Activated CD4-positive, alpha-beta memory T cell treated with anti-CD3 and anti-CD28 coated beads, Interleukin-2, amount 10 ng/mL, durations not matched to agents 7 days and 5 days (primary cell): Measurements from ENCODE around the gene KIAA0513. TPM values are rescaled to one million over a fixed set of nuclear protein-coding genes. Genes with fewer than 3 reads are reported as not detected.

ENCODE experiments used
- CTCF ChIA-PET: fragments of 350-600 bp; sonication (Branson Sonifier 250); formaldehyde crosslinking; loops from one replicate; lab custom pipeline; 2021; ENCODE audit warnings: antibody characterized with exemption, inconsistent platforms; lab: Charles Lee
- POLR2A ChIA-PET: fragments of 350-600 bp; sonication (Branson Sonifier 250); formaldehyde crosslinking; loops from one replicate; lab custom pipeline; 2021; ENCODE audit warnings: antibody characterized with exemption; lab: Charles Lee
- DNase-seq: peaks from one replicate; pipeline ENCODE4 v3.0.0-alpha.2; 2020
- H3K27ac Mint-ChIP-seq: one replicate; pipeline ENCODE4 v1.8.0; 2021; ENCODE audit warnings: mild to moderate bottlenecking, mixed read lengths
- H3K27me3 Mint-ChIP-seq: one replicate; pipeline ENCODE4 v1.8.0; 2021; ENCODE audit warnings: mixed read lengths
- H3K36me3 Mint-ChIP-seq: one replicate; pipeline ENCODE4 v1.8.0; 2021; ENCODE audit warnings: low read depth, mixed read lengths
- H3K4me1 Mint-ChIP-seq: one replicate; pipeline ENCODE4 v1.8.0; 2021; ENCODE audit warnings: mixed read lengths
- H3K4me3 Mint-ChIP-seq: one replicate; pipeline ENCODE4 v1.8.0; 2021; ENCODE audit warnings: mild to moderate bottlenecking, mixed read lengths
- H3K9me3 Mint-ChIP-seq: one replicate; pipeline ENCODE4 v1.8.0; 2021; ENCODE audit warnings: mixed read lengths
- total RNA-seq, 2 experiments: library from RNA; stranded (reverse); gene quantifications; one replicate each; pipeline ENCODE4 v1.2.3, GENCODE V29; 2021

KIAA0513 gene
- total RNA-seq, 2 experiments from 2014 or later: 7.4 to 7.9 TPM

GRCh38 chr16:85036236-85037049, 8.8 kb downstream of the KIAA0513 start:
- no peaks in the 10 kb centered on the region for H3K9me3 Mint-ChIP-seq
- H3K4me3 Mint-ChIP-seq: no peak overlapping the region
- no peak overlapping the region for H3K27ac Mint-ChIP-seq
- ChIA-PET CTCF (interaction anchor here (0.7 kb wide), 2 partner anchors 83 to 679 kb away, joined by 3 read pairs; no protein-coding TSS in a partner anchor), POLR2A (interaction anchor here (0.8 kb wide), 1 partner anchor 18 kb away, joined by 3 read pairs; no protein-coding TSS in a partner anchor)
- peaks cover 3% of the 10 kb centered on the region for H3K4me1 Mint-ChIP-seq
- no peaks in the 10 kb centered on the region for H3K27me3 Mint-ChIP-seq
- no peaks in the 10 kb centered on the region for H3K36me3 Mint-ChIP-seq
- no peak for DNase-seq

- no peaks in the 10 kb centered on the region for H3K27me3 Mint-ChIP-seq
- no peak overlapping the region for H3K27ac Mint-ChIP-seq
- H3K4me3 Mint-ChIP-seq: no peak overlapping the region
- H3K9me3 Mint-ChIP-seq: no peaks in the 10 kb centered on the region
- no peaks in the 10 kb centered on the region for H3K4me1 Mint-ChIP-seq
- CTCF ChIA-PET: no interaction called here
- POLR2A ChIA-PET: no interaction called here
- no peak for DNase-seq
- H3K36me3 Mint-ChIP-seq: no peaks in the 10 kb centered on the region
Observed at GRCh38 chr16:85037050-85037410, 9.4 kb downstream of the KIAA0513 start.

DNA sequence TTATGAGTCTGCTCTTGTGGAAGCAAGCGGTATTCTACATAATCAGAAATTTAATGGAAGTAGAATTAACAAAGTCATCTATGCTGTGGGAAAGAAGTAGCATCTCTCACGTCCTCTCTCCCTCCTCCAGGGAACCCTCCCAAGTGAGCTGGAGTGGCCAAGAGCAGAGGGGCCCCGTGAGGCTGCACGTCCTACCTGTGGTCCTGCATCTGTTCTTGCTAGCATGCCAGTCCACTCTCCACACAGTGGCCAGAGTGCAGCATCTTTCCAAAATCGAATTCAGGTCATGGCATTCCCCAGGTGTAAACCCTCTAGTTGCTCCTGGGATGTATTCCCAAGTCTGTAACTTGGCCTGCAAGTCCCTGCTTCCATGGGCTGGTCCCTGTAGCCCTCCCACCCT, 10.1 kb downstream of the KIAA0513 start:
- H3K27ac Mint-ChIP-seq: no peak overlapping the region
- ChIA-PET POLR2A (no interaction called here), CTCF (no interaction called here)
- no peaks in the 10 kb centered on the region for H3K9me3 Mint-ChIP-seq
- no peak overlapping the region for H3K4me3 Mint-ChIP-seq
- H3K36me3 Mint-ChIP-seq: no peaks in the 10 kb centered on the region
- H3K4me1 Mint-ChIP-seq: no peaks in the 10 kb centered on the region
- no peaks in the 10 kb centered on the region for H3K27me3 Mint-ChIP-seq
- DNase-seq: no peak

GRCh38 chr16:85040685-85041084, 13.1 kb downstream of the KIAA0513 start:
- ChIA-PET CTCF (no interaction called here), POLR2A (no interaction called here)
- Mint-ChIP-seq H3K27me3 (no peaks in the 10 kb centered on the region), H3K4me1 (no peaks in the 10 kb centered on the region), H3K27ac (no peak overlapping the region), H3K36me3 (no peaks in the 10 kb centered on the region), H3K4me3 (no peak overlapping the region), H3K9me3 (no peaks in the 10 kb centered on the region)
- no peak for DNase-seq

- H3K4me1 Mint-ChIP-seq: no peaks in the 10 kb centered on the region
- no peaks in the 10 kb centered on the region for H3K9me3 Mint-ChIP-seq
- ChIA-PET CTCF (no interaction called here), POLR2A (no interaction called here)
- H3K4me3 Mint-ChIP-seq: no peak overlapping the region
- DNase-seq: no peak
- no peaks in the 10 kb centered on the region for H3K36me3 Mint-ChIP-seq
- no peak overlapping the region for H3K27ac Mint-ChIP-seq
- H3K27me3 Mint-ChIP-seq: no peaks in the 10 kb centered on the region
Observed at GRCh38 chr16:85041219-85042166, 13.9 kb downstream of the KIAA0513 start.

DNA sequence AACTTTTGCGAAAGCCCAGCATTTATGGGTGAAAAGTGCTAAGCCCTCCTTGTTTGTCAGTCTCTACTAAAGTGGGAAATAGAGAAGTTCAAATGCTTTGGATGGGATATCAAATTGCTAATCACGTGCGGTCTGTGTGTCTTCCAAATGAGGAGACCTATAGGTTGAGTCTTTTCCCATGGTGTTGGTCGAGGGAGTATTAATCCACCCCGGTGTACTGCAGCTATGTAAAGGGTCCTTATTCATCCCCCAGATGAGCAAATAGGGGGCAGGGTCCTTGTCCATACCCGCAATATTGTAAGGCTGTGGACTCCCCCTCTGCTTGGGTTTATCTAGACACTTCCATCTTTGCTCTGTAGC, 14.6 kb downstream of the KIAA0513 start:
- H3K9me3 Mint-ChIP-seq: no peaks in the 10 kb centered on the region
- H3K4me1 Mint-ChIP-seq: no peaks in the 10 kb centered on the region
- no peak overlapping the region for H3K27ac Mint-ChIP-seq
- no peak for DNase-seq
- CTCF ChIA-PET: no interaction called here
- no peaks in the 10 kb centered on the region for H3K36me3 Mint-ChIP-seq
- H3K4me3 Mint-ChIP-seq: no peak overlapping the region
- POLR2A ChIA-PET: no interaction called here
- no peaks in the 10 kb centered on the region for H3K27me3 Mint-ChIP-seq

- ChIA-PET CTCF (no interaction called here), POLR2A (no interaction called here)
- Mint-ChIP-seq H3K27ac (no peak overlapping the region), H3K27me3 (no peaks in the 10 kb centered on the region), H3K4me1 (no peaks in the 10 kb centered on the region), H3K36me3 (no peaks in the 10 kb centered on the region), H3K9me3 (no peaks in the 10 kb centered on the region), H3K4me3 (no peak overlapping the region)
- no peak for DNase-seq
Observed at GRCh38 chr16:85042606-85043005, 15.0 kb downstream of the KIAA0513 start.

DNA sequence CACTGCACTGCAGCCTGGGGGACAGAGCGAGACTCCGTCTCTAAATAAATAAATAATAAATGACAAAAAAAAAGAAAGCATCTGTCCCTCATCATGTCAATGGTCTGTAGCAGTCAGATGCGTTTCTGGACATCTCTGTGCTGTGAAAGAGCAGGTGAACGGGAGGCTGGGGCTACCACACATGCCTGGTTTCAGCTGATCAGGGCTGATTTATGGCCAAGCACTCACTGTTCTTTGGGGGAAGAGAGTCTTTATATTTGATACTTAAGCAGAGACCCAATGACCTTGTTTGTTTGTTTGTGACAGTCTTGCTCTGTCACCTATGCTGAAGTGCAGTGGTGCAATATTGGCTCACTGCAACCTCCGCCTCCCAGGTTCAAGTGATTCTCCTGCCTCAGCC, 17.5 kb downstream of the KIAA0513 start:
- no peaks in the 10 kb centered on the region for H3K9me3 Mint-ChIP-seq
- no peak overlapping the region for H3K4me3 Mint-ChIP-seq
- no peak overlapping the region for H3K27ac Mint-ChIP-seq
- CTCF ChIA-PET: interaction anchor here (0.8 kb wide), 1 partner anchor 41 kb away, joined by 3 read pairs; no protein-coding TSS in a partner anchor
- DNase-seq: no peak
- H3K36me3 Mint-ChIP-seq: no peaks in the 10 kb centered on the region
- peaks cover 2% of the 10 kb centered on the region for H3K27me3 Mint-ChIP-seq
- POLR2A ChIA-PET: no interaction called here
- no peaks in the 10 kb centered on the region for H3K4me1 Mint-ChIP-seq

DNA sequence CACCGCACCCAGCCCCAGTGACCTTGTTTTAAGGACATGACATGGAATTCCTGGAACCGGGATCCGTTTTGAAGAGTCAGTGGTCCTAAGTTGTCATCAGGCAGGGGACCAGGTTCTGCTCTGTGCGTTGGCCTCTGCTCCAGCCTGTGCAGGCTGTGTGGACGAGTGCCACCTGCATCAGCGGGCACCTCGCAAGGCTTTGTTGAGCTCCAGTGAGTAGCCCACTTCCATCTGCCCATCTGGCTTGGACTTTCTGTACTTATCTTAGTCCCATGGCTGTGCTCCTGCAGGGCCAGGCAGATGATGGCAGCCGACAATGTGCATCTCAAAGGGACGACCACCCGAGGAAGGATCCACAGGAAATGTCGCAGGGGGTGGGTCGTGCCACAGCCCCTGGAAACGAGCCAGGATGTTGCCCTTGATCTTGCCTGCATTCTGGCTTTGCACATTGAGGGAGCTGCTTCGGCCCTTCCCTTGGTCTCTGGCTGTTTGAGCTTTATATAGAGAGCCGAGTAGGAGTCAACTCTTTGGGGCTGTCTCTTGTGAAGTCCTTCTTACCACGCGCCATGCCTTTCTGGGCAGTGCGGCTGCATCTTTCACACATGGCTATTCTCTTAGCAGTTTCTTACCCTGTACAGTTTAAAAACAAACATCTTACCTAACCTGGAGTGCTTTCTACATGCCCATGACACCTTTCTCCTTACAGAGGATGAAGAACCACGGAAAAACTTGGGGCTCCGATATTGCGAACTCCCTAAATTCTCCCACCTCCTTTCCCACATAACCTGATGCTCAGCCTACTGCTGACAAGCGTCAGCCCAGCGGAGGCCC, 18.3 kb downstream of the KIAA0513 start:
- H3K36me3 Mint-ChIP-seq: no peaks in the 10 kb centered on the region
- no peaks in the 10 kb centered on the region for H3K4me1 Mint-ChIP-seq
- POLR2A ChIA-PET: interaction anchor here (1.6 kb wide), 1 partner anchor 68 kb away, joined by 3 read pairs; no protein-coding TSS in a partner anchor
- CTCF ChIA-PET: no interaction called here
- H3K27ac Mint-ChIP-seq: no peak overlapping the region
- H3K4me3 Mint-ChIP-seq: no peak overlapping the region
- peaks cover 4% of the 10 kb centered on the region for H3K27me3 Mint-ChIP-seq
- H3K9me3 Mint-ChIP-seq: no peaks in the 10 kb centered on the region
- DNase-seq: no peak

DNA sequence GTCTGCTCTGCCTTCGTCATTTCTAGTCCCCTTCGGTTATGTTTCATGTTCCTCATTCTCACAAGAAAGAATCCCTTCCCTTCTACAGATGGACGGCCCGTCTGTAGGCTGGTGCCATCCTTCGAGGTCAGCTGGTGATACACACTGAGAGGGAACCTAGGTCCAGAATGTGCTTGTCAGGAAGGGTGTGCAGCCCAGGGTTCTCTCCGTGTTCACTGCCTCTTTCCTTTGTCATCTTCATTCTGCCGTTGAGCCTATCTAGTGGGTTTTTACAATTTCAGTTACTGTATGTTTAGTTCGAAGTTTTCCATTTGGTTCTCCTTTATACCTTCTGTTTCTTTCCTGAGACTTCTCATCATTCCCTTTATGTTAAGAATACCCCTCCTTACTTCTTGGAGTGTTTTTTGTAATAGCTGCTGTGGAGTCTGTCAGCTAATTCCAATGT, 18.9 kb downstream of the KIAA0513 start:
- H3K27ac Mint-ChIP-seq: no peak overlapping the region
- POLR2A ChIA-PET: interaction anchor here (1.1 to 1.6 kb wide), 2 partner anchors 9 to 69 kb away, joined by 3 read pairs; no protein-coding TSS in a partner anchor
- CTCF ChIA-PET: no interaction called here

GRCh38 chr16:85046931-85047866, 19.6 kb downstream of the KIAA0513 start:
- DNase-seq: no peak
- Mint-ChIP-seq H3K27me3 (peaks cover 4% of the 10 kb centered on the region), H3K36me3 (no peaks in the 10 kb centered on the region), H3K4me3 (no peak overlapping the region), H3K4me1 (no peaks in the 10 kb centered on the region), H3K9me3 (no peaks in the 10 kb centered on the region), H3K27ac (no peak overlapping the region)
- ChIA-PET CTCF (no interaction called here), POLR2A (interaction anchor here (1.1 to 1.6 kb wide), 2 partner anchors 8 to 69 kb away, joined by 3 read pairs; no protein-coding TSS in a partner anchor)

More for the DNA sequence above, 18.9 kb downstream of the KIAA0513 start:
- H3K36me3 Mint-ChIP-seq: no peaks in the 10 kb centered on the region
- DNase-seq: no peak
- peaks cover 4% of the 10 kb centered on the region for H3K27me3 Mint-ChIP-seq
- H3K9me3 Mint-ChIP-seq: no peaks in the 10 kb centered on the region
- H3K4me1 Mint-ChIP-seq: no peaks in the 10 kb centered on the region
- no peak overlapping the region for H3K4me3 Mint-ChIP-seq
